Lower leg skin (tissue), 4 donors: ENCODE measurements around the gene KCNMB2. TPM values are rescaled to one million over a fixed set of nuclear protein-coding genes. Genes with fewer than 3 reads are reported as not detected.

Experiments
- DNase-seq, 2 donors: peaks; one replicate each; pipeline ENCODE4 v3.0.0-alpha.2; 2019; ENCODE audit warnings: low spot score in 2 of 2
- H3K4me3 ChIP-seq: fragments of 200-600 bp; sonication (generic); 2 replicates; pipeline ENCODE4 v1.5.1; 2017; ENCODE audit warnings: mild to moderate bottlenecking, low read depth; ENCODE audit not compliant: poor library complexity, severe bottlenecking
- CTCF ChIP-seq, 3 donors: fragments of 450-650 bp; IDR thresholded peaks; one replicate each; pipeline ENCODE4 v1.5.1; 2016; ENCODE audit warnings: antibody characterized with exemption in 3 of 3, mild to moderate bottlenecking in 3 of 3, moderate library complexity in 2 of 3
- POLR2A ChIP-seq, 2 donors: fragments of 450-650 bp; IDR thresholded peaks; one replicate each; pipeline ENCODE4 v1.6.1; 2016 to 2017; ENCODE audit warnings: antibody characterized with exemption in 2 of 2, mild to moderate bottlenecking in 1 of 2, moderate library complexity in 1 of 2
- WGBS, 2 donors: methylation state at CpG; one replicate each; pipeline ENCODE4 v1.1.5; 2018; 5-methylcytosine and 5-hydroxymethylcytosine counted together
- intact Hi-C: fragments of 100-400 bp; cut with DNase I; formaldehyde crosslinking; loops from one replicate; pipeline ENCODE4 v1.15.0; 2023; ENCODE audit warnings: low total_unique reads
- total RNA-seq, 4 donors: library from RNA; depleted of rRNA; stranded (reverse); fragments of >200 nt; gene quantifications; one replicate each; pipeline ENCODE4 v1.1.0, GENCODE V29; 2016

Gene KCNMB2
- total RNA-seq, 4 donors from 2014 or later = not detected

- TF ChIP-seq CTCF (IDR thresholded peaks at IDR 0.05) = no peak
- no peak for TF ChIP-seq POLR2A (IDR thresholded peaks at IDR 0.05)
- H3K4me3 ChIP-seq = no peak overlapping the region
- no peak for DNase-seq
- intact Hi-C loops = no loop called here
- 93 to 100% methylated on average over 1 of the region's 1 CpG for WGBS, 2 donors
Measured at GRCh38 chr3:178773358-178773757, 237.1 kb downstream of the KCNMB2 start.

GRCh38 chr3:178777718-178778411 is 241.6 kb downstream of the KCNMB2 start:
- H3K4me3 ChIP-seq = no peak overlapping the region
- WGBS, 2 donors = 54% methylated on average over 4 of the region's 4 CpGs
- DNase-seq = no peak
- TF ChIP-seq CTCF (IDR thresholded peaks at IDR 0.05) = no peak
- no peak for TF ChIP-seq POLR2A (IDR thresholded peaks at IDR 0.05)
- intact Hi-C loops = no loop called here

- intact Hi-C loops = no loop called here
- 30 to 48% methylated on average over 4 of the region's 4 CpGs for WGBS, 2 donors
- no peak overlapping the region for H3K4me3 ChIP-seq
- TF ChIP-seq POLR2A (IDR thresholded peaks at IDR 0.05) (no peak), CTCF (IDR thresholded peaks at IDR 0.05) (no peak)
- no peak for DNase-seq
Measured at GRCh38 chr3:178778589-178778988, 242.4 kb downstream of the KCNMB2 start.

GRCh38 chr3:178785961-178786360 is 249.7 kb downstream of the KCNMB2 start:
- no peak overlapping the region for H3K4me3 ChIP-seq
- TF ChIP-seq POLR2A (IDR thresholded peaks at IDR 0.05) = no peak
- no peak for TF ChIP-seq CTCF (IDR thresholded peaks at IDR 0.05)
- intact Hi-C loops = no loop called here
- DNase-seq = no peak

- intact Hi-C loops = no loop called here
- DNase-seq = no peak
- no peak overlapping the region for H3K4me3 ChIP-seq
- WGBS, 2 donors = 45 to 66% methylated on average over 1 of the region's 1 CpG
- TF ChIP-seq POLR2A (IDR thresholded peaks at IDR 0.05) (no peak), CTCF (IDR thresholded peaks at IDR 0.05) (no peak)
Measured at GRCh38 chr3:178787960-178788359, 251.7 kb downstream of the KCNMB2 start.

- no peak for DNase-seq
- TF ChIP-seq POLR2A (IDR thresholded peaks at IDR 0.05) (no peak), CTCF (IDR thresholded peaks at IDR 0.05) (no peak)
- intact Hi-C loops = no loop called here
- no peak overlapping the region for H3K4me3 ChIP-seq
Measured at GRCh38 chr3:178794711-178795110, 258.5 kb downstream of the KCNMB2 start.
